Stimulated activated naive B cell treated with anti-CD40 and anti-IgM and Interleukin-4, amounts not matched to agents 10 μg/mL and 1 μg/mL and 100 μg/mL, for 72 hours (primary cell): ENCODE measurements around the gene CCR6.
"Not testable (repeated sequence)": the region's sequence is repeated elsewhere in the genome, so short reads cannot be mapped to it uniquely, and the experiment has no call there.

Experiments
- ATAC-seq, 2 donors: fragments of 150-1000 bp; cut with Tn5 transposase; replicated peaks; 2 replicates each; pipeline ENCODE4 v1.10.0; 2021; ENCODE audit warnings: moderate library complexity in 1 of 2
- DNase-seq: peaks from one replicate; pipeline ENCODE4 v3.0.0; 2021
- H3K27ac Mint-ChIP-seq: one replicate; pipeline ENCODE4 v1.8.0; 2022; ENCODE audit warnings: mild to moderate bottlenecking, mixed read lengths
- H3K27me3 Mint-ChIP-seq, 2 donors: one replicate each; pipeline ENCODE4 v1.8.0; 2022; ENCODE audit warnings: mixed read lengths in 2 of 2
- H3K36me3 Mint-ChIP-seq, 2 donors: one replicate each; pipeline ENCODE4 v1.8.0; 2022; ENCODE audit warnings: mixed read lengths in 2 of 2, mild to moderate bottlenecking in 1 of 2
- H3K4me1 Mint-ChIP-seq, 2 donors: one replicate each; pipeline ENCODE4 v1.8.0; 2022; ENCODE audit warnings: mixed read lengths in 2 of 2, mild to moderate bottlenecking in 1 of 2
- H3K4me3 Mint-ChIP-seq, 2 donors: one replicate each; pipeline ENCODE4 v1.8.0; 2022; ENCODE audit warnings: mild to moderate bottlenecking in 2 of 2, mixed read lengths in 2 of 2, moderate library complexity in 1 of 2
- H3K9me3 Mint-ChIP-seq, 2 donors: one replicate each; pipeline ENCODE4 v1.8.0; 2022; ENCODE audit warnings: mixed read lengths in 2 of 2, mild to moderate bottlenecking in 1 of 2

The CCR6 gene

DNA sequence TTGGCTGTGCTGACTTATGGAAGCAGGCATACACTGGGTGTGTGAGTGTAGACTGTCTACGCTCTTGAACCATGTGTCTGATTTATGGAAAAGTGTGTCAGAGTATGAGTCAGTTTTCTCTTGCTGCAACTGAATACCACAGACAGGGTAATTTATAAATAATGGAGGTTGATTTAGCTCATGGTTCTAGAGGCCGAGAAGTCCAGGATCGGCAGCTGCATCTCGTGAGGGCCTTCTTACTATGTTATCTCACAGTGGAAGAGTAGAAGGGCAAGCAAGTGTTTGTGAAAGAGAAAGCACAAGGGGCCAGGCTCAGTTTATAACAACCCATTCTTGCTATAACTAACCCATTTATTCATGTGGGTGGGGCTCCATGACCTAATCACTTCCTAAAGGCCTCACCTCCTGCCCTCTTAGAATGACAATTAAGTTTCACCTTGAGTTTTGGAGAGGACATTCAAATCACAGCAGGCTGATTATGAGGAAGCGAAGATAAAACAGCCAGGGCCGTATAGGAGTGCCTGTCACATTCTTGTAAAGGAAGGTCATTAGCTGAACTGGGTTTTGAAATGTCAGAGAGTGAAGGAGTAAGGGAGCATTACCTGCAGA is 28.1 kb downstream of the CCR6 start:
- H3K36me3 Mint-ChIP-seq = peaks cover 0 to 4% of the 10 kb centered on the region in 2 donors
- peak; percentile 86 to 89 for ATAC-seq
- H3K4me3 Mint-ChIP-seq = peak overlapping the region; percentile 0 to 3

DNA sequence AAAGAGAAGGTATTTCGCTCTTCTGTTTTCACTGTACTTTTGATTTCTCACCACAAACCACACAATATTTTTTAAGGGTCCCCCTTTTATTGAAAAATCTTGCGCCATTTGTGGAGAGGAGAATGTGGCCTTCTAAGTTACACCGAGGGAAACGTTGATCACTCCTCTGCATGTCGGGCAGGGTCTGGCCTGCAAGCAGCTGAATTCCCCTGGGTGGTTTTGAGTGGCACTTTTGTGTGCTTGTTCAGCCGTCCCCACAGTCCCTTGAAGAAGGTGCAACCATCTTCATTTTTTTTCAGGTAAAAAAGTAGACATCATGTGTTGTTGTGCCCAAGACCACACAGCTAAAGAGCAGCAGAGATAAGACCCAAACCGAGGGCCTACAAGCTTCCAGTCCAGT is 28.8 kb downstream of the CCR6 start:
- Mint-ChIP-seq H3K27ac (peak overlapping the region; percentile 32), H3K9me3 (no peaks in the 10 kb centered on the region), H3K4me3 (no peak overlapping the region), H3K36me3 (peaks cover 0 to 4% of the 10 kb centered on the region in 2 donors), H3K4me1 (peaks cover 16 to 35% of the 10 kb centered on the region in 2 donors), H3K27me3 (no peaks in the 10 kb centered on the region)
- DNase-seq (no peak), ATAC-seq (peak in 1 of 2 donors; percentile 23)

More for the DNA sequence above, 28.1 kb downstream of the CCR6 start:
- Mint-ChIP-seq H3K9me3 (no peaks in the 10 kb centered on the region), H3K27me3 (no peaks in the 10 kb centered on the region), H3K4me1 (peaks cover 17 to 35% of the 10 kb centered on the region in 2 donors), H3K27ac (peak overlapping the region; percentile 1)
- no peak for DNase-seq

DNA sequence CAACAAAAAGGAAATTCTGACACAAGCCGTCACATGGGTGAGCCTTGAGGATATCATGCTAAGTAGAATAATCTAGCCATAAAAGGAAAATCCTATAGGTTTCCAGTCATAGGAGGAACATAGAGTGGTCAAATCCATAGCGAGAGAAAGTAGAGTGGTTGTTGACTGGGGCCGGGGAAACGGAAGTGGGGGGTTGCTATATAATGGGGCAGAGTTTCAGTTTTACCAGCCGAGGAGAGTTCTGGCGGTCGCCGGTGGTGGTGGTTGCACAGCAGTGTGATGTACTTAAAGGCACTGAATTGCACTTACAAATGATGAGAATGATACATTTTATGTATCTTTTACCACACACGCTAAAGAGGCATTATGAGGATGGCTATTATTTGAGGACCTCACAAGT is 30.0 kb downstream of the CCR6 start:
- DNase-seq (no peak), ATAC-seq (peak in 1 of 2 donors; percentile 24)
- Mint-ChIP-seq H3K9me3 (no peaks in the 10 kb centered on the region), H3K4me1 (peaks cover 20 to 45% of the 10 kb centered on the region in 2 donors), H3K36me3 (peaks cover 0 to 4% of the 10 kb centered on the region in 2 donors), H3K4me3 (peak overlapping the region; percentile 41 to 72), H3K27ac (peak overlapping the region; percentile 57), H3K27me3 (no peaks in the 10 kb centered on the region)

DNA sequence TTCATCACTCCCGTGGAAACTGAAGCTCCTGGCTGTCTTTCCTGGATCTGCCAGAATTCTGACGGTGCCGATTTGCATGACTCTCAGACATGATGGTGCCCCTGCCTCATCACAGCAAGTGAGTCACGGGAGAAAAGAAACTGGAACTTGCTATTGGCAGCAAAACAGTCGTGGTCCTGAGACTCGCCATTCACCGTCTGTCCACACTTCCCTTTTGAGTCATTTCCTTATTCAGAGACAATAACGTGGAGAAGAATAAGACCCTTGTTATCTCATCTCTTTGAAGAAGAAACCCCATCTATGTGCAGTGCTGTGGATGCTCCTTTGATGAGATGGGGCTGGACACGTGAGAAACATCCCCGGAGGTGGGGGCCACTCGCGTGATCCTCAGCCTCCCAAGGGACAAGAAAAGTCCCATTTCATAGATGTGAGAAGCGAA is 30.6 kb downstream of the CCR6 start:
- Mint-ChIP-seq H3K27me3 (no peaks in the 10 kb centered on the region), H3K27ac (peak overlapping the region; percentile 62), H3K9me3 (no peaks in the 10 kb centered on the region), H3K4me3 (peak overlapping the region; percentile 41 to 72), H3K4me1 (peaks cover 22 to 48% of the 10 kb centered on the region in 2 donors), H3K36me3 (peaks cover 0 to 4% of the 10 kb centered on the region in 2 donors)
- DNase-seq (peak; percentile 36), ATAC-seq (peak; percentile 60 to 67)

DNA sequence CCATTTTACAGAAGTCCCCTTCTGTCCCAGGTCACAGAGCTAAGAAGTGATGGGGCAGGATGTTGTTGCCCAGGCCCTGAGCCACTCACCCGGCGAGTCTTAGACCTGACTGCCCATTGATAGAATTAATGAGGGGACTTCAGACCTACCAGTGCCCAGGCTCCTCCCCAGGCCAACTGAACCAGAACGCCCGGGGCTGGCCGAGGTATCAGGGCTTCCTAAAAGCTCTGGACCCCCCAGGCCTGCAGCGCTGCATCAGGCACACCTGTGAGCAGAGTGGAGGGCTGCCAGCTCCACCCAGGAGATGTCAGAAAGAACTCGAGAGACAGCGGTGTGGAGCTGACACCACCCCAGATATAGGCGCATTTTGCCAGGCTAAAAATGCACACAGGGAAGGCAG is 31.4 kb downstream of the CCR6 start:
- no peak overlapping the region for H3K27ac Mint-ChIP-seq
- no peak for ATAC-seq
- peaks cover 0 to 2% of the 10 kb centered on the region in 2 donors for H3K9me3 Mint-ChIP-seq
- no peak overlapping the region for H3K4me3 Mint-ChIP-seq
- peaks cover 22 to 48% of the 10 kb centered on the region in 2 donors for H3K4me1 Mint-ChIP-seq
- no peaks in the 10 kb centered on the region for H3K27me3 Mint-ChIP-seq
- no peak for DNase-seq
- peaks cover 0 to 4% of the 10 kb centered on the region in 2 donors for H3K36me3 Mint-ChIP-seq

DNA sequence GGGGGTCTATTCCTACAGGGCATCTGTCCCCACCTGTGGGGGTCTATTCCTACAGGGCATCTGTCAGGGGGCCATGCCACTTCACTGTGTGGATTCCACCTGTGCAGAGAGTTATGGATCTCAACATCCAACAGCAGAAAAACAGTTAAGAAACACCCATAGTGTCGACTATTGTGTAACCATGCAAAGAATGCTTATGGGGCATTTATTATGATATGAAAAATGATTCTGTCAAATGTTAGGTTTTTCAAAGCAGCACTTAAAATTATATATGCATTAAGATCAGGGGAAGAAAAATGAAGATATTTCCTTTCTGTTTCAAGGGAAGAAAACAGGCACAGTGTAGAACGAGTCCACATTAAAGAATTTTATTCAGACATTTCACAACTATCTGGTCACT is 32.0 kb downstream of the CCR6 start:
- Mint-ChIP-seq H3K4me1 (peaks cover 22 to 48% of the 10 kb centered on the region in 2 donors), H3K27ac (no peak overlapping the region), H3K27me3 (no peaks in the 10 kb centered on the region), H3K36me3 (no peaks in the 10 kb centered on the region), H3K4me3 (no peak overlapping the region), H3K9me3 (peaks cover 0 to 2% of the 10 kb centered on the region in 2 donors)
- DNase-seq = no peak
- no peak for ATAC-seq

DNA sequence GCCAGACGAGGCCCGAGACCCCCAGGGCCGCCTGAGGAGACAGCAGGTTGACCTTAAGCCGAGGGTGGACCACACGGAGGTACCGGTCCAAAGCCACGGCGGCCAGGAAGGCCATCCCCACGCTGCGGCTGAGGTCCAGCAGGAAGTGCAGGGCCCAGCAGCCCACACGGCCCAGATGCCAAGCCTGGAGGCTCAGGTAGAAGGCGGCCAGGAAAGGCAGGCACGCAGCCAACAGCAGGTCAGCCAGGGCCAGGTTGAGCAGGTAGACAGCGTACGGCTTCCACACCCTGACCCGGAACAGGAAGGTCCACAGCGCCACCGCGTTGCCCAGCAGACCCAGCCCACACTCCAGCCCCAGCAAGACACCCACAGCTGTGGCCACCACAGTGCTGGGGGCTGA is 34.5 kb downstream of the CCR6 start:
- Mint-ChIP-seq H3K9me3 (peaks cover 0 to 2% of the 10 kb centered on the region in 2 donors), H3K36me3 (no peaks in the 10 kb centered on the region), H3K4me1 (peaks cover 17 to 37% of the 10 kb centered on the region in 2 donors), H3K27me3 (no peaks in the 10 kb centered on the region), H3K27ac (no peak overlapping the region), H3K4me3 (no peak overlapping the region)
- DNase-seq (no peak), ATAC-seq (no peak)

DNA sequence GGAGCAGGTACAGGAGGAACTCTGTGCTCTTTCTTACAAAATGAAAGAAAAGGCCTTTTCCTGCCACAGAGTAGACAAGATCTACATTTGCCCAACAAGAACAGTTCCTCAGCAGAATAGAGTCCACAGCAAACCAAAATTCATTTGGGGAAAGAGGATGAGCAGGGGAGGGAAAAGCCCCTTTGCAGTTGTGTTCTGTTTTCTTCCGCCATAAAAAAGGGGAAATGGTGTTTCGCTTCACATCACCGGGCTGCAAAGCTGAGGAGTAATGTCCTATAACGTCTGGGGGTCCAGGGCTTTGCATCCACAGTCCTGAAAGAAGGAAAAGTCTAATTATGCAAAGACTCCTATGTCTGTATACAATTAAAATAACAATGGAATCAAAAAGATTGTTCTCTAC is 35.0 kb downstream of the CCR6 start, which contains the start of gene GPR31:
Gene GPR31, minus strand, starts transcription at position 118 of the 400 bp plus-strand sequence. CDS start 149 bp downstream, outside the sequence.
- Mint-ChIP-seq H3K9me3 (peaks cover 0 to 2% of the 10 kb centered on the region in 2 donors), H3K27ac (no peak within 1 kb of the TSS), H3K27me3 (no peaks in the 10 kb centered on the region), H3K4me1 (peaks cover 13 to 34% of the 10 kb centered on the region in 2 donors), H3K36me3 (no peaks in the 10 kb centered on the region), H3K4me3 (no peak within 1 kb of the TSS)
- peak; percentile 34 to 46 for ATAC-seq
- DNase-seq = no peak

DNA sequence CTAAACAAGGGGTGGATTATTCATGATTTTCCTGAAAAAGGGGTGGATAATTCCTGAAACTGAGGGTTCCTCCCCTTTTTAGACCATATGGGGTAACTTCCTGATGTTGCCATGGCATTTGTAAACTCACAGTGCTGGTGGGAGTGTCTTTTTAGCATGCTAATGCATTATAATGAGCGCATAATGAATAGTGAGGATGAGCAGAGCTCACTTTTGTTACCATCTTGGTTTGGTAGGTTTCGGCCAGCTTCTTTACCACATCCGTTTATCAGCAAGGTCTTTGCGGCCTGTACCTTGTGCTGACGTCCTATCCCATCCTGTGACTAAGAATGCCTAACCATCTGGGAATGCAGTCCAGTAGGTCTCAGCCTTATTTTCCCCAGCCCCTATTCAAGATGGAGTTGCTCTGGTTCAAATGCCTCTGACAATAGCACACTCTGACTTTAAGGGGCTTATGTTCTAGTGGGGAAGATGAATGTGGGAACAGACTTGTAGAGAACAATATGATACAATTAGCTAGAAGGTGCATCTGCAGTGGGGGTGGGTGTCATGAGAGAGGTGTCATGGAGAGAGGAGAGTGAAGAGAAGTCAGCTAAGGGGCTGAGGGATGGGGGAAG is 39.1 kb downstream of the CCR6 start:
- Mint-ChIP-seq H3K36me3 (no peaks in the 10 kb centered on the region), H3K27me3 (no peaks in the 10 kb centered on the region), H3K4me1 (peaks cover 7 to 17% of the 10 kb centered on the region in 2 donors), H3K27ac (no peak overlapping the region), H3K9me3 (peaks cover 0 to 2% of the 10 kb centered on the region in 2 donors), H3K4me3 (no peak overlapping the region)
- ATAC-seq (no peak), DNase-seq (no peak)

DNA sequence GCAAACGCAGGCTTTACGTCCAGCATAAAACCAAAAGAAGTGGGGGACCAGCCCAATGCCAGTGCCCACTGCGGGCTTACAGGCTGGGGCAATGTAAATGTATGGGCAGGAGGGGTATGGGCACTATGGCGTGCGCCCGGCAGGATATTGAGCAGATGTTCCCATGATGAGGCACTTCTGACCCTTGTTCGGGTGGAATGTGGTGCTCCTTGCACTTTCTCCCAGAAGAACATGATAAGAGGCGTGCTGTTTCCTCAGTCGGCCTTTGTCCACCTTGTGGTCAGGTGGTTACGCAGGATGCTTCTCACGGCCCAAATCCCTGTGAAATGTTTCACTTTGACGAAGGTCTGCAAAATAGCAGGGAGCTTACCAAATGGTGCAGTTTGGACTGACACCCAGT is 39.7 kb downstream of the CCR6 start:
- no peak for ATAC-seq
- H3K4me1 Mint-ChIP-seq = peaks cover 4 to 11% of the 10 kb centered on the region in 2 donors
- peaks cover 0 to 2% of the 10 kb centered on the region in 2 donors for H3K9me3 Mint-ChIP-seq
- no peak overlapping the region for H3K27ac Mint-ChIP-seq
- no peak overlapping the region for H3K4me3 Mint-ChIP-seq
- DNase-seq = no peak
- no peaks in the 10 kb centered on the region for H3K36me3 Mint-ChIP-seq
- no peaks in the 10 kb centered on the region for H3K27me3 Mint-ChIP-seq

DNA sequence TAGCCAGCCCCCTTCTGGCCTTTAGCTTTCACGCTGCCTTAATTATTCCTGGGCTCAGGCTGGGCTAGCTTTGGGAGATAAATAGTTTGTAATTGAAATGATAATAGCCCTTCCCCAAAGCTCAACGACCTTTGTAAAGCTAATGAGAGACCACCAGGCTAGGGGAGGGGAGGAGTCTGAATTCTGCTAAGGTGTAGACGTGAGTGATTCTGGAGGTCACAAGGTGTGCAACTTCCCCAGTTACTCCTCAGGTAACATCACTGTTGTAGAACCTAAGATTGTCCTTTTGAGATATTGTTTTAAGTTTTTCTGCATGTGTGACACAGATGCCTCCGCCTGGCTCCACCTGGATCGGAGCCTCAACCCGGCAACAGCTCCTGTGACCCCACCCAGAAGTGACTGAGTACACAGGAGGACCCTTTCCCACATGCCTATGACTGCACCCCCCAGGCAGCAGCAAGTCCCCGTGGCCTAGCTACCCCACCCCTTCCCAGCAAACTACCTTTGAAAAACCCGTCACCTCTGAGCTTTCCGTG is 40.6 kb downstream of the CCR6 start:
- ATAC-seq (no peak), DNase-seq (no peak)
- peaks cover 0 to 2% of the 10 kb centered on the region in 2 donors for H3K9me3 Mint-ChIP-seq
- no peak overlapping the region for H3K4me3 Mint-ChIP-seq
- peaks cover 0 to 5% of the 10 kb centered on the region in 2 donors for H3K27me3 Mint-ChIP-seq
- H3K36me3 Mint-ChIP-seq = no peaks in the 10 kb centered on the region
- peak overlapping the region; percentile 14 for H3K27ac Mint-ChIP-seq
- H3K4me1 Mint-ChIP-seq = peaks cover 0 to 5% of the 10 kb centered on the region in 2 donors

DNA sequence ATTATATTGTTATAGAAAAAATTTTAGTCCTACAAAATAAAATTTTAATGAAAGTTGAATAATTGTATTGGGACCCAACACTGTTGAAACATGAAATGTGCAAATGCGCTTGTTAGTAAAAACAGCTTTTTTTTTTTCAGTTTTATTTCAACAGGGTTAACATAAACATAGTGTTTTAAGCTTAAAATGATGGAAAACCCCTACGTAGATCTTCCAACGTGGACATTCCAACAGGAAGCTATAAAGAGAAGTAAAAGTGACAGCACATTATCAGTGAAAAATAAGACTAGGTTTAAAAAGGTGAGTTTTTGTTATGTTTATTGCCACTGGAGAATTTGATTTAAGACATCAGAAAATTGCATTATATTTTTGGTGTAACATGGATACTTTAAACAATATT is 41.4 kb downstream of the CCR6 start:
- H3K4me1 Mint-ChIP-seq = peaks cover 0 to 5% of the 10 kb centered on the region in 2 donors
- H3K27ac Mint-ChIP-seq = no peak overlapping the region
- peaks cover 2 to 8% of the 10 kb centered on the region in 2 donors for H3K27me3 Mint-ChIP-seq
- no peak overlapping the region for H3K4me3 Mint-ChIP-seq
- peaks cover 0 to 3% of the 10 kb centered on the region in 2 donors for H3K36me3 Mint-ChIP-seq
- ATAC-seq = no peak
- no peak for DNase-seq
- no peaks in the 10 kb centered on the region for H3K9me3 Mint-ChIP-seq

DNA sequence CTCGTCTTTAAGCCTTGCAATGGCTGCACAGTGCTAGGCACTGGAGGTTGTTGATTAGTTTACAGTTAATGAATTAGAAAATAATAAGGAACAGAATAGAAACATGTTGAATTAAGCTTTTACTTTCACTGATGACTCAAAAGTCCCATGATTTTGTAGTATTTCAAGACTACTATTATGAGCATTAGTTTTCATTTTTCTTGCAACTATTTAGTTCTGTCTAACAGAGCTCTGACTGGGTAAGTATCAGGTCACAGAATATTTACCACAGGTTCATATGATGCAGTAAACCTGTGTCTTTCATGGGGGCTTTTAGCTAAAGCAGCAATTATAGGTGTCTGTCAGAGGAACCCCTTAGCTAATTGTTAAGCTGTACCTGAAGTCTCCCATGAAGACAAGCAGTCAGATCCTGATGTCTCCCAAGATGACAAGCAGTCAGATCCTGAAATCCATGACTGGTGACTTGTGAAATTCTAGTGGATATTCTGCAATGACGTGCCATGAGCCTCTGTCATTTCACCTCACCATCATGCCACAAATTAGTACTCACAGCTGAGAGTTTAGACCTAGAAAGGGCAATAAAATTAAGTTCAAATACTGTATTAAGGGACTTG is 43.1 kb downstream of the CCR6 start:
- Mint-ChIP-seq H3K27me3 (peaks cover 8 to 15% of the 10 kb centered on the region in 2 donors), H3K36me3 (peaks cover 0 to 9% of the 10 kb centered on the region in 2 donors), H3K4me3 (no peak overlapping the region), H3K4me1 (peaks cover 0 to 4% of the 10 kb centered on the region in 2 donors), H3K27ac (no peak overlapping the region), H3K9me3 (no peaks in the 10 kb centered on the region)
- no peak for DNase-seq
- peak in 1 of 2 donors; percentile 20 for ATAC-seq

DNA sequence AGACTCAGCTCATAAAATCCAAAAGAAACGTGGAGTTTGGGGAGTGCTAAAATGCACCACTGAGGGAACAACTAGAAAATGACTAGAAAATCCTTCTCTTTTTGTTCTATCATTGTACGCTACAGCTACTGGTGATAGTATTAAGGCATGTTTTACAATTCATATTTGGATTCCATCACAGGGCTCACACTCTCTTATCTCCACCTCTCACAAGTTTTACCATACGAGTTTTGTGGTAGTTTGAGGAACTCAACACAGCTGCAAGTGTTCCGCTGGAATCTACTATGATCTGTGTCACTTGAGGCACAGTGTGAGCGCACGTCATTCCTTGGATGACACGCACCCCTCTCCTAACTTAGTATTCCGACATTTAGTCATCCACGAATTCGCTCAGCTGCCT is 44.8 kb downstream of the CCR6 start:
- not testable (repeated sequence) for H3K36me3 Mint-ChIP-seq, ATAC-seq, H3K27ac Mint-ChIP-seq, H3K9me3 Mint-ChIP-seq, DNase-seq, H3K4me1 Mint-ChIP-seq, H3K4me3 Mint-ChIP-seq
- H3K27me3 Mint-ChIP-seq = peaks cover 19 to 21% of the 10 kb centered on the region in 2 donors
